Fibroblast of peridontal ligament (primary cell): ENCODE results near the gene IMPACT.

Source experiments
- DNase-seq: peaks from one replicate; pipeline ENCODE4 v3.0.0-alpha.2; 2010; ENCODE audit errors: extremely low read depth

The IMPACT gene

GRCh38 chr18:24421831-24422230 lies 4.6 kb upstream of the IMPACT start:
- DNase-seq = peak; percentile 16

- no peak for DNase-seq
Observed at GRCh38 chr18:24426073-24426397, 435 bp upstream of the IMPACT start.

DNA sequence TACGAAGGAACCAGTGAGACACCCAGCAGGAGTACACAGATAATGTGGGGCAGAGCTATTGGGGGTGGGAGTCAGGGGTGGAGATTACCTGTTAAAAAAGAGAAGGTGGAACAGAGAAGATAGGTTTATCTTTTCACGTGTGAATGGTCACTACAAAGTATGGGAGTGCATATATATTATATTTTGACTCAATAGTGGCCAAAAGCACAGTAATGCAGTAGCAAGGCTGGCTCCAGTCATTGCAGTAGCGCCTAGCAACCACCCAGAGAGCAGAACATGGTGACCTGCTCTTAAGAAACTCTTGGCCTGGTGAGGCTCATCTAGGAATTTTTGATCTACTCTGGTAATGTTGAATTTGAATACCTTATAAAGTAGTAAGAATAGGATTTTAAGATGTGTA lies 1.0 kb downstream of the IMPACT start:
- peak; percentile 13 for DNase-seq

GRCh38 chr18:24428709-24429108 lies 2.2 kb downstream of the IMPACT start:
- no peak for DNase-seq

DNA sequence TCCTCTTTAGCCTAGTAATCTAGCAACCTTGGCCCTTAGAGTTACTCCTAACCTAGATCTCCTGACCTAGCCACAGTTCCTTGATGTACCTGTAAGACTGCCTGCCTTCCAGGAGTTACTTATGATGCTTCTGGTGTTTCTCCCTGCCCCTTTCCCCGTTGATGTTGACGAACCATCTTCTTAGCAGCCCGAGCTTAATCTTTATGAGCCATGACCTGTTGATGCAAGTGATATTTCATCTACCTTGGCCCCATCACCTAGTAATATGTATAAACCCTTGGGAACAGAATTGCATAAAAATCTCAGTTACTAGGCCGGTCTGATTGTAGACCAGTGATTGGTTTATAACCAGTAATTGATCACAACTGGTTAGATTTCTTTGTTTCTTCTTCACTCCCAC lies 2.7 kb downstream of the IMPACT start:
- no peak for DNase-seq

DNA sequence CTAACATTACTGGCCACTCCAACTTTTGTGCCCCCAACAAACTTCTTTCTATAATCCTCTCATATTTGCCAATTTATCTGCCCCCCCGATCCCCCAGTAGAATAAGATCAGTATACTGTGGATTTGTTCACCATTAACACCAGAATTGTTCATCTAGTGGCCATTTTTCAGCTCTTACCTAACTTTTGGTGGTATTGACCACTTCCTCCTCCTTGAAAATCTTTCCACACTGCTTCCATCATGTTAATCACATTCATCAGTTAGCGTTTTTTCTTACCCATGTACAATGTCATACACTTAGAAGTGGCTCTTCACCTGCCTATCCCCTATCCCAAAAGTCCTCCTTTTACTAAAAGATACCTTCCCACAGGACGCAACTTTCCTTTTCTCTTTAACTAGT lies 6.1 kb downstream of the IMPACT start:
- DNase-seq = no peak

DNA sequence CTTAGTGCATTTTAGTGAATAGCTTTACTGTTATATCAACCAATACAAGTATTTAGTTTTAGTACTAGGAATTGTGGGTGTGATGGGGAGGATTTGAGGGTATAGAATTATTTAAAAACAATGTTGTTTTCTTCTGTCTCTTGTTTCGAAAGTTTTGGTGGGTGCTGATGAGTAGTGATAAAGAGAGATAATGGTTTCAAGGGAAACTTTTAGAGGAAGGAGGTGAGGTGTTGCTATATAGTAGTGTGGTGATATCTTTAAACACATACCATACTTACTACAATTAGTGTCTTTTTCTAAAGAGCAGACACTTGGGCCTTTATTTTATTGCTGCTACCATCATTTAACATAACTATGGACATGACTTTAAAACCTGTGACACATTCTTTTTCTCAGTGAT lies 10.5 kb downstream of the IMPACT start:
- DNase-seq = no peak

DNA sequence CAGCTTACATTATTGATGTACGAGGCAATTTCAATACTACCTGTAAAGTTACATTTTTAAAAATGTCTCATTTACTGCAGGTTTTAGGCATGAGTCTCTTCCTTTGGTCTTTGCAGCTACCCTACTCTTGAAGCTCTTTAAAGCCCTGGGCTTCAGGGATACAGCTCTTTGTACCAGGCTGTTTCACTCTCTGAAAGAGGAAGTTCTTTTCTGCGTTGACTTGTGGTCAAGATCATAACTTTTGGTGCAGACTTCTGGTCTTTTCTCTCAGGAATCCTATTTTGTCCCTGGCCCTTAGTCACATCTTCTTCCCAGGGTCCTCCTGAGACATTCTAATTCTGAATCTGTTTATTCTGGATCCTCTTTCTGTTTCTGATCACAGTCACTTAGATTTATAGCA lies 17.4 kb downstream of the IMPACT start:
- DNase-seq = no peak

DNA sequence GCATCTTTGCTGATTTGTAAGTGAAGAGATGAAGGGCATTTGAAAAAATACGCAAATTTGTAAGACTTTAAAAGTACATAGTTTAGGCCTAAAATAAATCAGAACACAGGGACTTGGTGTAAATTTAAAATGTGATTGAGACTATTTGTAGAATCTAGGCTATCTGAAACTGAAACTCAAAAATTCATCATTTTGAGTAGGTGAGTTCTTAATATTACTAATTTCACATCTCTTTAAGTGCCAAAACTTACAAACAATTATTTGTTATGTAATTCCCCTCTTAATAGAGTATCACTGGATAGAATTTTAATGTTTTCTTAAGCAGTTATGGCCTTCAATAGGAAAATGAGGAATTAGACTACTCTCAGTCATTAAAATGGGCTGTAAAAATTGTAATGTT lies 20.0 kb downstream of the IMPACT start:
- DNase-seq = no peak

- DNase-seq = peak; percentile 18
Observed at GRCh38 chr18:24446953-24447538, 20.6 kb downstream of the IMPACT start.

DNA sequence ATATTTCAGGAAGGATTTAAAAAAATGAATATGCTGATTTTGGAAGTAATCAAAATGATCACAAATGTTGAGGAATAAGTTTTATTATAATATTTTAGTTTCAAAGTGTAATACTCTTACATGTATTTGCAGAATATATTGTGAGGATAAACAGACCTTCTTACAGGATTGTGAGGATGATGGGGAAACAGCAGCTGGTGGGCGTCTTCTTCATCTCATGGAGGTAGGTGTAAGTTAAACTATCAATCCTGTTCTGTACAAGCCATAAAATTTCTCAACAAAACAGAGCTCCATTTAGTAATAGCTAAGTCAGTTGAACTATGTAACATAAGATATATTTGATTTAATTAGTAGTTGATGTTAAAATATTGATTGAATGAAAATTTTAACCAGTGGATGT lies 21.5 kb downstream of the IMPACT start:
- DNase-seq = no peak

DNA sequence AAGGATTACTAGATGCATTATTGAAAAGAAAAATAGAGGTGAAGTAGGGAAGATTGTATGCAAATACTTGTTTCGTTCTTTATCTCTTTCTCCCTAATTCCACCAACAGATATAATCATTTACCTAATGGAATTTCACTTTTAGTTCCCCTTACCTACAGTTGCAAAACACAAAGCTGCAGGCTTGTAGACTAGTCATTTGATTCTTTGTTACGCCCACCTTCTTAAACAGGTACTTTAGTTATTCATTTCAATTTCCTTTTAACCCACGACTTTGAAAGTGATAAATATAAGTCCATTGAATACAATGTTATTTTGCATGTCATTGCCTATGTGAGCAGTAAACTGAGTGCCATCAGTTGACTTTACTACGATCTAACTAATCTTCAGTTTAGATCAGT lies 30.1 kb downstream of the IMPACT start:
- no peak for DNase-seq

- DNase-seq = no peak
Observed at GRCh38 chr18:24459772-24460171, 33.3 kb downstream of the IMPACT start.

DNA sequence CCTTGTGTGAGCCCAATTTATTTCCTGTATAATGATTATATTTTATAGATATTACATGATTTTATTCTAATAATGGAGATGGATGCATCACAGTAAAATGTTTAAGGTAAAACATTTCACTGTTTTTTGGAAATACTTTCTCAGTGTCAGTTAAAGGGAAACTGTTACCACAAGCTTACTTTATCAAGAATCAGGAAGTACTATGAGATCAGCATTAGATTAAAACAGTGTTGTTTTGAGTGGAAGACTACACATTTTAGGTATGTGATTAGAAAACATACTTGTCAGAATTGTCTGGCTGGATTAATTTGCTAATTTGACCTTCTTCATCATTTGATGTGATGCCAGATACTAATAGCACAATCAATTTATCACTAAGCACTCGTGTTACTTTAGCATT lies 33.9 kb downstream of the IMPACT start, which contains the start of gene HRH4:
TSS of gene HRH4 (plus strand) at position 250 of the 400 bp plus-strand sequence. CDS start at position 342, 92 bp downstream.
- no peak for DNase-seq

DNA sequence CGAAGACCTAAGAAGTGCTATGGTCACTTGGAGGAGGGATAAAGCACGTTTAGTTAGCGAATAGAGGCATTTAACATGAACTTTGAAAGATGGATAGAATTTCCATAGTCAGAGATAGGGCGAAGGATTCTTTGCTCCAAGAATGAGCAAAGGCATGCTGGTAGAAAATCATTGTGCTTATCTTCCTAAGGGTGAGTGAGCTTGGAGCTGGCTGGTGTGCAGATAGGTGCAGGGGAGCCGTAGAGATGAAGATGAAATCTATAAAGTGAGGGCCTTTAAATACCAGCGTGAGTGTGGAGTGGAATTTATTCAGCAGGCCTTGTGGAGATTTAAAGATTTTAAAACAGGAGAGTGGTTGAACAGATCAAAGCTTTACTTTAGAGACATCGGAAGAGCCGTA lies 35.5 kb downstream of the IMPACT start:
- DNase-seq = no peak

DNA sequence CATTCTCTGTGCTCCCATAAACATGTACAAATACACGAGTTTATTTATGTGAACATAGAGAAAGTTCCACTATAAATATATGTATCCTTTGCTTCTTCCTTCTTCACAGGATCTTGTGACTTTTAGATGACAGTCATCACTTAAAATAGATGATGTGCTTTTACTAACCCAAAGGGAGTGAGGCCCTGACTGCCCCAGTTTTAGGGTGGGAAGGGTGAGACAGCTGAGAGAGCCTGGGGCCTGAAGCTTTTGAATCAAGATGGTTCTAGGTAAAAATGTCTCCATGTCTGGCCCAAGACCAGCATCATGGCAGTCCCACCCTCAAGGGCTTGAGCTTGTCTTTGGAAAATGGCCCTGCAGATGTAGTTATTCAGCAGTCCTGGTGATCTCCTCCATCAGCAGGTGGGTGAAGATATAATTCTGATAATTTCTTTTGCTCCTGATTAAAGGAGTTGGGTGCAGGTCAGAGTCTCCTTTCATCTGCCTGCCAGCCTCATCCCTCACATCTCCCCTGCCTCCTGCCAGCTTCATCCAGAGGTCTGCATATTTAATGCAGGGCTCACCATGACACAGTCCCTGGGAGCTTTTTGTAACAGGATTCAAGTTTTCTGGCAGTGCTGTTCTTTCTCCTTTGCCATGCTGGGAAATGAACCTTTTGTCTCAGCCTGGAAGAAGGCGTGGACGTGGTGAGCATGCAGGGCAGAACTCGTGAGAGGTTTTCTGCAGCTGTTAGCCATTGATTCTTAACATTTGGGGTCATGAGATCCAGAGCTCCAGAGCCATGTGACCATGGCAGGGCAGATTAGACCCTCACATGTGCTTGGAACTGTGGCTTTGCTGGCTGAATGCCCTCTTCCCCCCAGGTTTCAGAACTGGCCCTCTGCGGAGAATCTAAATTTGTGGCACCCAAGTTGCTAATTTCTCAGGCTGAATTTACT lies 36.6 kb downstream of the IMPACT start:
- DNase-seq = no peak

- DNase-seq = no peak
Observed at GRCh38 chr18:24465486-24465885, 39.0 kb downstream of the IMPACT start.

GRCh38 chr18:24466771-24467170 lies 40.3 kb downstream of the IMPACT start:
- DNase-seq = no peak

GRCh38 chr18:24470022-24470618 lies 43.6 kb downstream of the IMPACT start:
- no peak for DNase-seq

GRCh38 chr18:24470805-24471204 lies 44.3 kb downstream of the IMPACT start:
- no peak for DNase-seq

DNA sequence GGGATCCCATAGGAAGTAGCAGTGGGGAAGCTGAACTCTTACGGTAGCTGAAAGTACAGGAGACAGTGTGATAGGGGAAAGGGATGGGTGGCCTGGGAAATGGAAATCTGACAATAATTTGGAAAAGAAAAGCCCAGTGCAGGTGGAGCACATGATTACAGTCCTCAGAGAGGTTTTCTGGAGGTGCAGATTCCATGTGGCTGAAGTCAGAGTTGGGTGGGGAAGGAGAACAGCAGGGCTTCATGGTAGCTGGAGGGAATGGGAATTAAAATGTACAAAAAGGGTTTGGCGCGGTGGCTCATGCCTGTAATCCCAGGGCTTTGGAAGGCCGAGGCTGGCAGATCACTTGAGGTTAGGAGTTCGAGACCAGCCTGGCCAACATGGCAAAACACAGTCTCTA lies 46.1 kb downstream of the IMPACT start:
- DNase-seq = no peak

DNA sequence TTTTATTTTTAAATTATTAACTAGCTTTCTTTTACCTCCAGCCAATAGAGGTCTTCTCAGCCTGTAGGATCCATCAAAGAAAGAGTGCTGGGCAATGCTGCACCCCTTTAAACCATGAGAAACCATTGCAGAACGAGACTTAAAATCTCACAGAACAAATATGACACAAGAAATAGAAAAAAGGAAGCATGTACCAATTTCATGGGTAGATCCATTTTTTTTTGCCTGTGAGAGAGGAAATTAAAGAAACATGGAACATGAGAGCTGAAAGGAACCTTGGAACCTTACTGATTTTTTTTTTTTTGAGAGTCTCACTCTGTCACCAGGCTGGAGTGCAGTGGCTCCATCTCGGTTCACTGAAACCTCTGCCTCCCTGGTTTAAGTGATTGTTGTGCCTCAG lies 47.9 kb downstream of the IMPACT start:
- DNase-seq = no peak
